IMR-90 (cell line): ENCODE results near the gene MTHFSD. TPM values are rescaled to one million over a fixed set of nuclear protein-coding genes. Genes with fewer than 3 reads are reported as not detected.

ENCODE experiments used
- ATAC-seq: fragments of 200-7000 bp; cut with Tn5 transposase; 2 replicates; pipeline ENCODE4 v1.9.1; 2020; ENCODE audit warnings: low read depth, mild to moderate bottlenecking, moderate library complexity
- BruUV-seq: library from RNA; stranded (reverse); fragments of 400-500 nt; replicated peaks from 2 replicates; lab custom pipeline; 2021; lab: Mats Ljungman, UMichigan
- CTCF ChIA-PET: fragments of 300-600 bp; formaldehyde crosslinking; extraction: SDS; loops from one replicate; lab custom pipeline; 2021; ENCODE audit warnings: antibody characterized with exemption; lab: Yijun Ruan, JAX
- POLR2A ChIA-PET: fragments of 300-600 bp; sonication (Branson Sonifier 250); formaldehyde crosslinking; loops from one replicate; lab custom pipeline; 2022; ENCODE audit warnings: antibody characterized with exemption; ENCODE audit not compliant: unreplicated experiment; lab: Charles Lee
- DNase-seq: peaks from one replicate; pipeline ENCODE4 v3.0.0; 2013
- H2AFZ ChIP-seq: replicated peaks from 2 replicates; pipeline ENCODE3; 2013; ENCODE audit warnings: low read length, mild to moderate bottlenecking; ENCODE audit not compliant: poor library complexity
- H2AK5ac ChIP-seq: 2 replicates; pipeline ENCODE4 v1.6.1; 2013; ENCODE audit warnings: low read depth, low read length, inconsistent platforms
- H2AK9ac ChIP-seq: replicated peaks from 2 replicates; pipeline ENCODE3; 2013; ENCODE audit warnings: mild to moderate bottlenecking, low read depth, low read length, moderate library complexity; ENCODE audit not compliant: poor library complexity
- H2BK120ac ChIP-seq: 2 replicates; pipeline ENCODE4 v1.6.1; 2013; ENCODE audit warnings: low read depth, low read length, inconsistent platforms
- H2BK15ac ChIP-seq: 3 replicates; pipeline ENCODE4 v1.6.1; 2013; ENCODE audit warnings: low read depth, low read length, inconsistent platforms
- H2BK20ac ChIP-seq: 2 replicates; pipeline ENCODE4 v1.6.1; 2013; ENCODE audit warnings: low read depth, mild to moderate bottlenecking, inconsistent platforms, low read length, moderate library complexity
- H2BK5ac ChIP-seq: 2 replicates; pipeline ENCODE4 v1.6.1; 2013; ENCODE audit warnings: mild to moderate bottlenecking, low read depth, low read length, inconsistent platforms; ENCODE audit not compliant: poor library complexity, severe bottlenecking
- H3K14ac ChIP-seq: replicated peaks from 2 replicates; pipeline ENCODE4 v1.6.1; 2013; ENCODE audit warnings: low read depth, low read length, inconsistent platforms
- H3K18ac ChIP-seq: 2 replicates; pipeline ENCODE4 v1.6.1; 2013; ENCODE audit warnings: low read depth, low read length, control low read depth
- H3K23ac ChIP-seq: 2 replicates; pipeline ENCODE4 v1.6.1; 2013; ENCODE audit warnings: low read depth, low read length, inconsistent platforms
- H3K27ac ChIP-seq: 2 replicates; pipeline ENCODE4 v1.5.1; 2013; ENCODE audit warnings: mild to moderate bottlenecking, control low read depth, low read length; ENCODE audit not compliant: insufficient read depth
- H3K27me3 ChIP-seq: 2 replicates; pipeline ENCODE4 v1.6.1; 2013; ENCODE audit warnings: low read length; ENCODE audit not compliant: control insufficient read depth, insufficient read depth
- H3K36me3 ChIP-seq: 2 replicates; pipeline ENCODE4 v1.6.1; 2013; ENCODE audit warnings: low read length, mixed read lengths; ENCODE audit not compliant: control insufficient read depth, insufficient read depth
- H3K4ac ChIP-seq: 2 replicates; pipeline ENCODE4 v1.6.1; 2013; ENCODE audit warnings: low read depth, low read length, inconsistent platforms
- H3K4me1 ChIP-seq: 2 replicates; pipeline ENCODE4 v1.6.1; 2013; ENCODE audit warnings: low read length, mixed read lengths; ENCODE audit not compliant: control insufficient read depth, insufficient read depth
- H3K4me2 ChIP-seq: 2 replicates; pipeline ENCODE4 v1.6.1; 2013; ENCODE audit warnings: low read depth, mild to moderate bottlenecking, control low read depth, low read length, moderate library complexity
- H3K4me3 ChIP-seq: 2 replicates; pipeline ENCODE4 v1.5.1; 2013; ENCODE audit warnings: low read depth, mild to moderate bottlenecking, control low read depth, low read length, moderate library complexity; ENCODE audit not compliant: insufficient read depth
- H3K56ac ChIP-seq: 2 replicates; pipeline ENCODE4 v1.6.1; 2013; ENCODE audit warnings: low read length, inconsistent platforms; ENCODE audit not compliant: insufficient read depth; ENCODE audit errors: extremely low read depth
- H3K79me1 ChIP-seq, 2 experiments: 2 replicates each; pipeline ENCODE4 v1.6.1; 2013; ENCODE audit warnings: low read length in 2 of 2, inconsistent platforms in 1 of 2, low read depth in 1 of 2
- H3K9ac ChIP-seq: 2 replicates; pipeline ENCODE4 v1.6.1; 2013; ENCODE audit warnings: low read depth, low read length, control low read depth
- H3K9me1 ChIP-seq: 2 replicates; pipeline ENCODE4 v1.6.1; 2013; ENCODE audit warnings: low read length, inconsistent platforms; ENCODE audit not compliant: insufficient read depth
- H3K9me3 ChIP-seq: 2 replicates; pipeline ENCODE4 v1.6.1; 2013; ENCODE audit warnings: low read length; ENCODE audit not compliant: control insufficient read depth, insufficient read depth
- H4K20me1 ChIP-seq: 2 replicates; pipeline ENCODE4 v1.6.1; 2013; ENCODE audit warnings: low read length, inconsistent platforms; ENCODE audit not compliant: insufficient read depth
- H4K5ac ChIP-seq: 2 replicates; pipeline ENCODE4 v1.6.1; 2013; ENCODE audit warnings: mild to moderate bottlenecking, low read depth, low read length, control low read depth
- H4K8ac ChIP-seq, 2 experiments: 2 replicates each; pipeline ENCODE4 v1.6.1; 2013; ENCODE audit warnings: low read depth in 2 of 2, low read length in 2 of 2, control low read depth in 1 of 2, inconsistent platforms in 1 of 2
- H4K91ac ChIP-seq: 2 replicates; pipeline ENCODE4 v1.6.1; 2013; ENCODE audit warnings: low read depth, low read length, inconsistent platforms; ENCODE audit not compliant: insufficient read depth
- CEBPB ChIP-seq: IDR thresholded peaks from 2 replicates; pipeline ENCODE4 v1.6.1; 2012; ENCODE audit warnings: low read depth, low read length, improper control_type of control experiment
- CTCF ChIP-seq: conservative IDR thresholded peaks from 2 replicates; pipeline ENCODE4 v1.5.1; 2012; ENCODE audit warnings: mild to moderate bottlenecking, low read depth, low read length, improper control_type of control experiment
- WGBS, 2 experiments: methylation state at CpG; one replicate each; pipeline versions ENCODE4 v1.1.5 to v1.1.7; 2013; ENCODE audit warnings: missing lambda C conversion rate in 2 of 2; ENCODE audit not compliant: insufficient read length in 1 of 2; ENCODE audit errors: extremely low coverage in 2 of 2; 5-methylcytosine and 5-hydroxymethylcytosine counted together
- dilution Hi-C: fragments of 300-500 bp; cut with HindIII; formaldehyde crosslinking; loops from one replicate; pipeline ENCODE4 v1.14.3; 2018; ENCODE audit warnings: low sequenced_read_pairs; ENCODE audit not compliant: unreplicated experiment
- in situ Hi-C: fragments of 300-500 bp; cut with MboI; formaldehyde crosslinking; loops from 3 replicates; pipeline ENCODE4 v1.14.3; 2019; ENCODE audit warnings: low sequenced_read_pairs, inconsistent platforms, mixed read lengths
- intact Hi-C: fragments of 100-400 bp; cut with micrococcal nuclease; formaldehyde crosslinking; loops from 2 replicates; pipeline ENCODE4 v1.10.0; 2022
- polyA plus RNA-seq, 3 experiments: library from polyadenylated mRNA; depleted of rRNA; stranded (reverse); fragments of >200 nt; gene quantifications; 2 replicates each; pipeline ENCODE4 v1.2.3, GENCODE V29; 2012; ENCODE audit warnings: low replicate concordance in 1 of 3
- total RNA-seq: library from RNA; depleted of rRNA; stranded (reverse); fragments of >200 nt; gene quantifications from 2 replicates; pipeline ENCODE4 v1.2.3, GENCODE V29; 2012

MTHFSD gene
- total and polyA plus RNA-seq, 2 of the 4 experiments (the other 2 are of a cell fraction): 8.2 to 16.8 TPM

- Histone ChIP-seq H2BK15ac (0 out of 3 replicates have a peak overlapping the region, but pooled peaks have one; percentile 38), H4K20me1 (peaks cover 96% of the 10 kb centered on the region), H2AK9ac (peak overlapping the region; percentile 94), H2AFZ (peak overlapping the region; percentile 82), H3K9me1 (peaks cover 18% of the 10 kb centered on the region), H2BK120ac (peak overlapping the region; percentile 92), H3K4me3 (peak overlapping the region; percentile 41), H4K5ac (peak overlapping the region; percentile 52), H3K36me3 (peaks cover 69% of the 10 kb centered on the region), H3K79me1 (peaks cover 0 to 42% of the 10 kb centered on the region in 2 experiments; a peak in 2 of 4 replicates), H3K27ac (peak overlapping the region; percentile 97), H3K4me1 (peaks cover 54% of the 10 kb centered on the region), H3K9me3 (no peaks in the 10 kb centered on the region), H3K4ac (peak overlapping the region; percentile 97), H4K8ac (peak overlapping the region; percentile 49 to 91), H4K91ac (peak overlapping the region; percentile 53), H3K27me3 (no peaks in the 10 kb centered on the region), H3K18ac (peak overlapping the region; percentile 74; the same call in 1 of the 2 replicates), H3K9ac (peak overlapping the region; percentile 94), H3K56ac (peak overlapping the region; percentile 37), H3K14ac (peak overlapping the region; percentile 47; the same call in 1 of the 2 replicates), H2AK5ac (peak overlapping the region; percentile 31), H3K4me2 (peak overlapping the region; percentile 94), H3K23ac (peak overlapping the region; percentile 36; the same call in 1 of the 2 replicates), H2BK20ac (peak overlapping the region; percentile 17; the same call in 1 of the 2 replicates), H2BK5ac (peak overlapping the region; percentile 91)
- DNase-seq: peak; percentile 52
- intact Hi-C loops: no loop called here
- ChIA-PET CTCF (no interaction called here), POLR2A (interaction anchor here (0.7 kb wide), 1 partner anchor 676 kb away, joined by 3 read pairs; no protein-coding TSS in a partner anchor)
- dilution Hi-C loops: no loop called here
- in situ Hi-C loops: no loop called here
- no TSS peak for BruUV-seq
- WGBS, 2 experiments: 6% methylated on average over 32 of the region's 61 CpGs; no CpG with 5 or more reads in 1 of the 2 experiments
- ATAC-seq: peak; percentile 15
- 0 out of 2 replicates have a peak, but pooled peaks have one; percentile 22 for TF ChIP-seq CEBPB
- TF ChIP-seq CTCF: no peak
Measured at GRCh38 chr16:86498671-86499439, 56.2 kb downstream of the MTHFSD start.
